NB4 (cell line): ENCODE data around the gene UFSP2.
"Not testable (repeated sequence)": the region's sequence is repeated elsewhere in the genome, so short reads cannot be mapped to it uniquely, and the experiment has no call there.

Experiments
- DNase-seq: peaks from one replicate; pipeline ENCODE4 v3.0.0; 2010; ENCODE audit warnings: low read depth
- H3K4me3 ChIP-seq: one replicate; pipeline ENCODE4 v1.5.1; 2011; ENCODE audit warnings: mild to moderate bottlenecking, low read depth, low read length, moderate library complexity
- MYC ChIP-seq: IDR thresholded peaks from 2 replicates; pipeline ENCODE4 v1.6.1; 2011; ENCODE audit warnings: low read depth, low read length
- POLR2A ChIP-seq: IDR thresholded peaks from 2 replicates; pipeline ENCODE4 v1.6.1; 2011; ENCODE audit warnings: mild to moderate bottlenecking; ENCODE audit not compliant: insufficient read length; ENCODE audit errors: extremely low read depth
- TF ChIP-seq, protein P1 (sequence below): IDR thresholded peaks from 2 replicates; pipeline ENCODE4 v1.6.1; 2011; ENCODE audit warnings: low read depth, low read length
- TF ChIP-seq, protein P2 (sequence below): IDR thresholded peaks from one replicate; pipeline ENCODE4 v1.5.1; 2012; ENCODE audit warnings: low read depth, low read length

The UFSP2 gene

GRCh38 chr4:185374027-185374426 lies 51.7 kb downstream of the UFSP2 start:
- DNase-seq, result no peak
- no peak overlapping the region for H3K4me3 ChIP-seq
- TF ChIP-seq MYC (no peak), POLR2A (no peak)
- TF ChIP-seq, protein P1, sequence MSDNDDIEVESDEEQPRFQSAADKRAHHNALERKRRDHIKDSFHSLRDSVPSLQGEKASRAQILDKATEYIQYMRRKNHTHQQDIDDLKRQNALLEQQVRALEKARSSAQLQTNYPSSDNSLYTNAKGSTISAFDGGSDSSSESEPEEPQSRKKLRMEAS, result no peak
- TF ChIP-seq, protein P2, sequence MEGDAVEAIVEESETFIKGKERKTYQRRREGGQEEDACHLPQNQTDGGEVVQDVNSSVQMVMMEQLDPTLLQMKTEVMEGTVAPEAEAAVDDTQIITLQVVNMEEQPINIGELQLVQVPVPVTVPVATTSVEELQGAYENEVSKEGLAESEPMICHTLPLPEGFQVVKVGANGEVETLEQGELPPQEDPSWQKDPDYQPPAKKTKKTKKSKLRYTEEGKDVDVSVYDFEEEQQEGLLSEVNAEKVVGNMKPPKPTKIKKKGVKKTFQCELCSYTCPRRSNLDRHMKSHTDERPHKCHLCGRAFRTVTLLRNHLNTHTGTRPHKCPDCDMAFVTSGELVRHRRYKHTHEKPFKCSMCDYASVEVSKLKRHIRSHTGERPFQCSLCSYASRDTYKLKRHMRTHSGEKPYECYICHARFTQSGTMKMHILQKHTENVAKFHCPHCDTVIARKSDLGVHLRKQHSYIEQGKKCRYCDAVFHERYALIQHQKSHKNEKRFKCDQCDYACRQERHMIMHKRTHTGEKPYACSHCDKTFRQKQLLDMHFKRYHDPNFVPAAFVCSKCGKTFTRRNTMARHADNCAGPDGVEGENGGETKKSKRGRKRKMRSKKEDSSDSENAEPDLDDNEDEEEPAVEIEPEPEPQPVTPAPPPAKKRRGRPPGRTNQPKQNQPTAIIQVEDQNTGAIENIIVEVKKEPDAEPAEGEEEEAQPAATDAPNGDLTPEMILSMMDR, result no peak

GRCh38 chr4:185371702-185372101 lies 54.1 kb downstream of the UFSP2 start:
- no peak for DNase-seq
- no peak overlapping the region for H3K4me3 ChIP-seq
- no peak for TF ChIP-seq MYC
- no peak for TF ChIP-seq POLR2A

DNA sequence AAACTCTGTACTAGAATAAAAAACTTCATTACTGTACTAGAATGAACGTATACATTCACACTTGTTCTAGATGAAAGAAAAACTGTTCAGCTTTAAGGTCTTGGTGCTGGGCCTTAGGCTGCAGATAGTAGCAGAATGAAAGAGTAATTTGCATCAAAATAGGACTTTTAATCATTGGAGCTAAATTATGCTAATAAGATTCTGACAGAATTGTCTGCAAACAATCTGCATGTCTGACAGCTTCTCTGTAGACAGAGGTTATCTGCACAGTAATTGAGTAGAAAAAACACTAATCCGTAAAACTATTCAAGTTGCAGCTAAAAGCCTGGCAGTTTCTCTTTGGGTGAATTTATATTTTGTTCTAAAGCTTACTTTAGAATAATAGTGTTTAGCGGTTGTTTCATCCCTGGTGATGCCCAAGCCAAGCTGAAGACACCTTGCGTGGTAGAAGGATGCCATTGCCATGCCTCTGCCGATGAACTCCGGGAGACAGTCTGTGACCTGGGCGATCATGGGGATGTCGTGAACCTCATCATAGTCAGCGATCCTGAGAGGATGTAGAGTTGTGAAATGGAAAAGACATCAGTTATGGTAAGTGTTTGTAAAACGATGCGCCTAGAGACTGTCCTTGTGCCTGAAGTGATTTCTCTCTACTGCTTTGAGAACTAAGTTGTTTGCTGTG lies 55.4 kb downstream of the UFSP2 start:
- H3K4me3 ChIP-seq, result no peak overlapping the region
- no peak for DNase-seq
- TF ChIP-seq MYC, result no peak
- TF ChIP-seq, protein P1, result no peak
- no peak for TF ChIP-seq POLR2A
- TF ChIP-seq, protein P2, result no peak

GRCh38 chr4:185369731-185370130 lies 56.0 kb downstream of the UFSP2 start:
- DNase-seq, result no peak
- TF ChIP-seq POLR2A (no peak), MYC (no peak)
- TF ChIP-seq, protein P2, result no peak
- TF ChIP-seq, protein P1, result no peak
- H3K4me3 ChIP-seq, result no peak overlapping the region

GRCh38 chr4:185364886-185365285 lies 60.9 kb downstream of the UFSP2 start:
- H3K4me3 ChIP-seq, result no peak overlapping the region
- TF ChIP-seq POLR2A (no peak), MYC (no peak)
- TF ChIP-seq, protein P1, result no peak
- TF ChIP-seq, protein P2, result no peak
- no peak for DNase-seq

- H3K4me3 ChIP-seq, result no peak overlapping the region
Measured at GRCh38 chr4:185363251-185363650, 62.5 kb downstream of the UFSP2 start.

DNA sequence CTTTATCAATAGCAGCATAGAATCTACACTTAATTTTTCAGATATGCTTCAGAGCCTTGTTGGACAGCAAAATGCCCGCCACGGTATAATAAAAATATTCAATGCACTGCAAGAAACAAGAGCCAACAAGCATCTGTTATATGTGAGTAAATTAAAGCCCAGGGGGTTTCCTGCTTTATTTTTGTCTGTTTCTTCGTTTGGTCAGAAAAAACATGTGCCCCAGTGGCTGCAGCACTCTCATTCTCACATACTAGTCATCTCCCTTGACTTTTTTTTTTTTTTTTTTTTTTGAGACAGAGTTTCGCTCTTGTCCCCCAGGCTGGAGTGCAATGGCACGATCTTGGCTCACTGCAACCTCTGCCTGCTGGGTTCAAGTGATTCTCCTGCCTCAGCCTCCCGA lies 63.2 kb downstream of the UFSP2 start:
- DNase-seq, H3K4me3 ChIP-seq: not testable (repeated sequence)

More at GRCh38 chr4:185363251-185363650, 62.5 kb downstream of the UFSP2 start:
- DNase-seq, result no peak
- no peak for TF ChIP-seq MYC
- TF ChIP-seq POLR2A, result no peak
- TF ChIP-seq, protein P2, result no peak
- TF ChIP-seq, protein P1, result no peak
